ENCODE measurements around the gene FBXO38. TPM values are rescaled to one million over a fixed set of nuclear protein-coding genes. Genes with fewer than 3 reads are reported as not detected.

The FBXO38 gene
- total and polyA plus RNA-seq, 9 of the 15 experiments (the other 6 are each of a cell fraction or from before 2014, with no cell fraction given), result 7.4 to 39.4 (median 29.3) TPM

DNA sequence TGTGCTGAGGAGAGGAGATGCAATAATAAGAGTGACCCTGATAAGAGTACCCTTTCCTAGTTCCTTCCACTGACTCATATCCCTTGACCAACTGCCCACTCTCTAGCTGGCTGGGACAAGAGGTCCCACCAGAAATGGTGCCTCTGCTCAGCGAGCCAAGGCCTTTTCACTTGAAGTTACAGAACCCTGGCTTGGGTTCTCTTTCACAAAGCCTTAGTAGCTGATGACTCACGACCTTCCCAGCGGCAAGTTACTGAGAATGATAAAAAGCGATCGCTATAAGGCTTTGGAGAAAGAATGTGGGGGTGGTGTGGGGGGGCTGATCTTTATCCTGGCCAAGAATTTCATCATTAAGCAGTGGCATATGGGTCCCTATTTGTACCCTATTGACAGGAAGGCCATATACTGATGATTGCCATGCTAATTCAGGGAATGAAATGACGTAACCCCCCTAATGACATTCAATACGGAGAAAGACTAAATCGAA, 90.3 kb downstream of the FBXO38 start (continued):
- TF ChIP-seq ZC3H4 (CRISPR knock-in tag; IDR thresholded peaks at IDR 0.05; ENCODE audit: borderline replicate concordance) (no peak), ZNF274 (IDR thresholded peaks at IDR 0.05; ENCODE audit: borderline replicate concordance, low read depth, low read length) (no peak), ZNF583 (CRISPR knock-in tag; IDR thresholded peaks at IDR 0.05) (no peak), NFIC (IDR thresholded peaks at IDR 0.05) (no peak), MTA2 (IDR thresholded peaks at IDR 0.05; ENCODE audit: low read depth) (no peak), ATF1 (CRISPR knock-in tag; IDR thresholded peaks at IDR 0.05) (no peak), ATF1 (tag; IDR thresholded peaks at IDR 0.05) (peak; percentile 13; the same call in 1 of the 2 replicates), PKNOX1 (IDR thresholded peaks at IDR 0.05) (no peak), RERE (CRISPR knock-in tag; IDR thresholded peaks at IDR 0.05; ENCODE audit: borderline replicate concordance) (no peak), POLR2AphosphoS2 (IDR thresholded peaks at IDR 0.05; ENCODE audit: low read length) (no peak), EHMT2 (IDR thresholded peaks at IDR 0.05) (0 out of 2 replicates have a peak, but pooled peaks have one; percentile 58), ZNF197 (CRISPR knock-in tag; IDR thresholded peaks at IDR 0.05; ENCODE audit: low read depth) (no peak), PHTF2 (CRISPR knock-in tag; IDR thresholded peaks at IDR 0.05) (no peak), E2F3 (CRISPR knock-in tag; IDR thresholded peaks at IDR 0.05) (no peak), CBX3 (IDR thresholded peaks at IDR 0.05; ENCODE audit: borderline replicate concordance in 1 of 2, low read length in 2 of 2) (no peak), CBFA2T3 (IDR thresholded peaks at IDR 0.05) (peak; percentile 32; the same call in 1 of the 2 replicates), MYBL2 (IDR thresholded peaks at IDR 0.05; ENCODE audit: low read depth) (no peak), MYBL2 (CRISPR knock-in tag; IDR thresholded peaks at IDR 0.05; ENCODE audit: borderline replicate concordance) (no peak), SMAD3 (CRISPR knock-in tag; conservative IDR thresholded peaks at IDR 0.05) (no peak), ZC3H8 (IDR thresholded peaks at IDR 0.05) (no peak), ZNF695 (CRISPR knock-in tag; IDR thresholded peaks at IDR 0.05) (no peak), CTBP1 (IDR thresholded peaks at IDR 0.05; ENCODE audit: borderline replicate concordance) (0 out of 2 replicates have a peak, but pooled peaks have one; percentile 29), HCFC1 (IDR thresholded peaks at IDR 0.05; ENCODE audit: low read depth, low read length) (no peak)
- TF ChIP-seq, protein P1, sequence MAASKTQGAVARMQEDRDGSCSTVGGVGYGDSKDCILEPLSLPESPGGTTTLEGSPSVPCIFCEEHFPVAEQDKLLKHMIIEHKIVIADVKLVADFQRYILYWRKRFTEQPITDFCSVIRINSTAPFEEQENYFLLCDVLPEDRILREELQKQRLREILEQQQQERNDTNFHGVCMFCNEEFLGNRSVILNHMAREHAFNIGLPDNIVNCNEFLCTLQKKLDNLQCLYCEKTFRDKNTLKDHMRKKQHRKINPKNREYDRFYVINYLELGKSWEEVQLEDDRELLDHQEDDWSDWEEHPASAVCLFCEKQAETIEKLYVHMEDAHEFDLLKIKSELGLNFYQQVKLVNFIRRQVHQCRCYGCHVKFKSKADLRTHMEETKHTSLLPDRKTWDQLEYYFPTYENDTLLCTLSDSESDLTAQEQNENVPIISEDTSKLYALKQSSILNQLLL (CRISPR knock-in tag; IDR thresholded peaks at IDR 0.05; ENCODE audit: borderline replicate concordance), result no peak

Measured in K562 (cell line).